HG03442 (cell line): ENCODE measurements around the gene ABCA4.

ENCODE experiments used
- ATAC-seq: cut with Tn5 transposase; IDR thresholded peaks from one replicate; pipeline ENCODE4 v1.9.1; 2021; ENCODE audit warnings: mild to moderate bottlenecking, moderate library complexity; ENCODE audit not compliant: unreplicated experiment

ABCA4 gene

GRCh38 chr1:94105581-94105952 lies 15.4 kb downstream of the ABCA4 start:
- no peak for ATAC-seq

- no peak for ATAC-seq
Measured at GRCh38 chr1:94104776-94105580, 16.0 kb downstream of the ABCA4 start.

GRCh38 chr1:94104127-94104684 lies 16.7 kb downstream of the ABCA4 start:
- ATAC-seq = no peak

DNA sequence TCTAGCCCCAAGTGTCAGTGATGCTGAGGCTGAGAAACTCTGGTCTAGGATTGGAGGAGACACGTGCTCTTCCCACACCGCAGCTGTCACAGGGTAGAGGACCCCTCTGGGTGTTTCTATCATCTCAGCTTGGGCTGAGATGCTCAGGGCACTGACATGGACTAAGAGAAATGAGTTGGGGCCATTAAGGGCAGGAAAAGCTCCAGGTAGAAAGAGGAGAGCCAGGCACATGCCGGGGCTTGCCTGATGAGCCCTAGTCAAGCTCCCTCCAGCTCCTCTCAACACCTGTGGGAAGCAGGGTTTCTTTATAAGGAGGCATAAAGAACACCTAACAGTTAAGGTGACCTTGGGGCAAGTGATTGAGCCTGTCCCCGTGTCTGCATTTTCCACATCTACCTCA lies 17.3 kb downstream of the ABCA4 start:
- ATAC-seq = no peak

- no peak for ATAC-seq
Measured at GRCh38 chr1:94101613-94102525, 19.1 kb downstream of the ABCA4 start.

DNA sequence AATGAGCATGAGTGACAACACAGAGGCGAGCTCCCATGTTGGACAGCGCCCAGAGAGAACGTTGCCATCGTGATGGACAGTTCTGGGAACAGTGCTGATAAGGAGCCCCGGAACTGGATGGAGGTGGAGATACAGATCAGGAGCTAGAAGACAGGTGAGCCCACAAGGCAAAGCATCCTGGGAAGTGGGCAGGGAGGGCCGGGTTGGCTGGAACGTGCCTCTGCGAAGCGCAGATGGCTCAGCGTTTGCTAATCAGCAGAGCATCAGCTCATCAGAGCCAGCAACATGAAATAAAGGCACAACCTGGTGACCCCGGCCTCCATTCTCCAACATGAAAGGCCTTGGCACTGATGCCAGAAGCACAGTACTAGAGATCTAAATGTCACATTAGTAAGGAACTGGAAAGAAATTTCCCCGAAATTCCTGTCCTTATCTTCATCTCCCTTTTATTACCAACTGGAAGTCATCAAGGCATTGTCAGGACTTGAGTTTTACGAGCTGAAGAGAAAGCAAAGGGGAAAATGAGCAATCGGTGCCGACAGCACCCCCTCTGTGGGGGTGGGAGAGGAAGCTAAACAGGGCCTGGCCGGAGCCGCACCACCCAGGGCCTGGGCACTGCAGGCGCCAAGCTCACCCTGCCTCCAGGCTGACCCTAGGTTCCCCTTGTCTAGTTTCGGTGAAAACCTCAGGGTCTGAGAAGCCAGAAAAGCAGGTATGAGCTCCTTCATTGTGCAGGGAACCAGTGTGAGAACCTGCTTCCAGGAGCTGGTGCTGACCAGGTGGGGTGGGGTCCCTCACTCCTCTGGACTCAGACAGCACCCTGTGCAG lies 19.9 kb downstream of the ABCA4 start:
- no peak for ATAC-seq

DNA sequence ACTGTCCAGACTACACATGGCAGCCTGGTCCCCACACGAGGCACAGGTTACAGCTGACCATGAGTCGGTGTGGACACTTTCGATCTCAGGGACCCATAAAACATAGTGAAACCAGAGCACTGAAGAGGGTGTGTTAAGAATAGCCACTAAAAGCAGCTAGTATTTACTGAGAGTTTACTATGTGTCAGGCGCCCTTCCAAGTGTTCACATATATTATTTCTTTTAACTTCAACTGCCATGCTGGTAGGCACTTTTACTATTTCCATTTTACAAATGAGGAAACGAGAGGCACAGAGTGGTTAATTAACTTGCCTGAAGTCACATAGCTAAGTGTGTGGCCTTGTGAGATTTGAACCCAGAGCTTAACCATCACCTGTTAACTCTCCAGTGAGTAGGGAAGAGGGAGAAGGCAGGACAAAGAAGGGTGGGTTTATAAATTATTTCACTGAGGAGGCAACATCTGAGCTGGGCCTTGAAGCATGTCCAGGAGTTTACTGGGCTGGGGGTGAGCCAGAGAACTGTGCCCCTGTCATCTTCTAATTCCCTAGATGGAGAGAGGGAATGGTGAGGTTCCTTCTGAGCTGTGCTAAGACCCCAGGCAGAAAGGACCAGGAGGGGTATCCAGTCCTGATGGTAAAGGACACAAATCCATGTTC lies 20.7 kb downstream of the ABCA4 start:
- ATAC-seq = no peak

GRCh38 chr1:94099303-94099702 lies 21.6 kb downstream of the ABCA4 start:
- ATAC-seq = no peak

DNA sequence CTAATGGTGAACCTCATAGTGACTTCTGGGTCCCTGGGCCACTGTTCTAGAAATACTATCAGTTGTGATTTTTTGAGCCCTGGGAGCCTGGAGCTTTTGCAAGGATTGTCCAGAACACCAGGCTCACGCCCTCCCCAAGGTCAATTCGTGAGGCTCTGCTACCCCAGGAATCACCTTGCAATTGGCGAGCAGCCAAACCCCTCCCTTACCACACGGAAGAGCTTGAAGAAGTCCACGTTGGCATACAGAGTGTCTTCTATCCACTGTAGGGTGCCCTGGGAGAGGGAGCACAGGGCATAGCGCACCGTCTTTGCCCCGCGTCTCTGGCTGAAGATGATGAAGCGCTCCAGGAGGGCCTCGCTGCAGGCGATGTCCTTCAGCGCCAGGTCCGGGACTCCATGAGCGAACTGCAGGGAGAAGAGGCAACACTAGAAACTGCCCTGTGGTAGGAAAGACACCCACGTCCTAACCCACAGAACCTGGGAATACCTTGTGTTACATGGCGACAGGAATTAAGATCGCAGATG lies 22.3 kb downstream of the ABCA4 start:
- no peak for ATAC-seq

- ATAC-seq = no peak
Measured at GRCh38 chr1:94096797-94097549, 24.0 kb downstream of the ABCA4 start.

DNA sequence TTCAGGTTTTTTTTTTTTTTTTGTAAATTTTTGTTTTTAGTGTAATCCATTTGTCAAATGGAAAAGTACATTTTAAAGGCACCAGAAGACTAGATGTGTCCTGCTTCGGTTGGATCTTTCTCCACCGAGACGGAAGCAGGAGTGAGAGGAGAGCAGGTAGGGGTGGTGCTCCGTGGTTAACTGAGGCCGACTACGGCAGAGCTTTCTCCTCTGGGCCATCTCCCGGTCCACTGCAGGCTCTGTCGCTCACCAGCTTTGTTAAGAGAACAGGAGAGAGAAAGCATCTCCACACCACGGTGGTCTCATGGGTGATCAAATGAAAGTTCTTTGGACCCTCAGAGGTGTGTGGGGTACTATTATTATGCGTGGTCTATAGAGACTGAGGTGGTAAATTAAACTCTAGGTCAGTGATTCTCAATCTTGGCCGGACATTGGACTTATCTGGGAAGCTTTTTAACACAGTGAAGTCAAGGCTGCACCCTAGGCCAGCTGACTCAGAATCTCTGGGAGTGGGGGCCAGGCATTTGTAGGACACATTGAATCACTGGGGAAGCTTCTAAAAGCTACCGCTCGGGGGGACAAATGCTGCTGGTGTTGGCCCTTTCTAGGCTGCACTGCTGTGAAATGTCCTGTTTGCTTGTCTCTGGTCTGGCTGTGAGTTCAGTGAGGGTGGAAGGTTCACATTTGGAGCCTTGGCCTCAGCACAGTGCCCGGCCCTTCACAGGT lies 25.0 kb downstream of the ABCA4 start:
- ATAC-seq = no peak

- ATAC-seq = no peak
Measured at GRCh38 chr1:94095112-94095637, 25.8 kb downstream of the ABCA4 start.

- ATAC-seq = no peak
Measured at GRCh38 chr1:94094469-94095111, 26.4 kb downstream of the ABCA4 start.

GRCh38 chr1:94093996-94094395 lies 27.0 kb downstream of the ABCA4 start:
- no peak for ATAC-seq

- ATAC-seq = no peak
Measured at GRCh38 chr1:94093396-94093795, 27.6 kb downstream of the ABCA4 start.

- ATAC-seq = no peak
Measured at GRCh38 chr1:94092210-94092613, 28.7 kb downstream of the ABCA4 start.

- no peak for ATAC-seq
Measured at GRCh38 chr1:94090761-94091160, 30.2 kb downstream of the ABCA4 start.

- no peak for ATAC-seq
Measured at GRCh38 chr1:94087193-94087592, 33.8 kb downstream of the ABCA4 start.
